GM12878 (cell line): ENCODE results near the gene FGD3. TPM values are rescaled to one million over a fixed set of nuclear protein-coding genes. Genes with fewer than 3 reads are reported as not detected.

Source experiments
- ATF7 ChIP-seq: fragments of 450-650 bp; IDR thresholded peaks from 2 replicates; pipeline ENCODE4 v1.6.1; 2016; ENCODE audit warnings: low read depth, mild to moderate bottlenecking
- IKZF1 ChIP-seq: fragments of 450-650 bp; conservative IDR thresholded peaks from 2 replicates; pipeline ENCODE4 v1.6.1; 2017; ENCODE audit warnings: antibody characterized with exemption, mild to moderate bottlenecking
- KAT2A ChIP-seq: conservative IDR thresholded peaks from 2 replicates; pipeline ENCODE4 v1.6.1; 2011; ENCODE audit warnings: low read depth, low read length; ENCODE audit not compliant: control insufficient read depth
- PAX5 ChIP-seq: IDR thresholded peaks from 2 replicates; pipeline ENCODE4 v1.6.1; 2011; ENCODE audit warnings: low read depth, low read length, borderline replicate concordance
- SIN3A ChIP-seq: IDR thresholded peaks from 2 replicates; pipeline ENCODE4 v1.6.1; 2012; ENCODE audit warnings: low read depth, low read length, improper control_type of control experiment
- polyA plus RNA-seq, 11 experiments: library from polyadenylated mRNA; depleted of rRNA in 4 of 11; unstranded in 6 of 11; stranded (reverse) in 5 of 11; fragments of >200 nt; fragmentation: Nextera tagmentation in 4 of 11; fragmentation: Illumina TruSeq in 1 of 11; extraction: Ambion mirVana in 4 of 11; extraction: Trizol in 1 of 11; gene quantifications; 1 replicate in 1 of 11; 2 replicates in 10 of 11; pipeline versions ENCODE4 v1.2.1 to v1.2.3, GENCODE V29; 2011 to 2016; ENCODE audit warnings: inconsistent platforms in 2 of 11, missing spikeins in 2 of 11, low read depth in 1 of 11
- total RNA-seq, 4 experiments: library from RNA; depleted of rRNA in 3 of 4; stranded (reverse); fragments of >200 nt in 3 of 4; fragmentation: Illumina TruSeq in 1 of 4; extraction: Trizol in 1 of 4; gene quantifications; 2 replicates each; pipeline versions ENCODE4 v1.2.1 to v1.2.3, GENCODE V29; 2013 to 2021
- TF ChIP-seq, protein P1 (sequence below): IDR thresholded peaks from 2 replicates; pipeline ENCODE4 v1.6.1; 2012; ENCODE audit warnings: improper control_type of control experiment, low read depth, low read length; ENCODE audit not compliant: insufficient replicate concordance
- TF ChIP-seq, protein P2 (sequence below): fragments of 450-650 bp; IDR thresholded peaks from 2 replicates; pipeline ENCODE4 v1.6.1; 2017; ENCODE audit warnings: mild to moderate bottlenecking, moderate library complexity

FGD3 gene
- total and polyA plus RNA-seq, 10 of the 15 experiments (the other 5 are each of a cell fraction or from before 2014, with no cell fraction given), result 0.26 to 18.1 (median 12.4) TPM

DNA sequence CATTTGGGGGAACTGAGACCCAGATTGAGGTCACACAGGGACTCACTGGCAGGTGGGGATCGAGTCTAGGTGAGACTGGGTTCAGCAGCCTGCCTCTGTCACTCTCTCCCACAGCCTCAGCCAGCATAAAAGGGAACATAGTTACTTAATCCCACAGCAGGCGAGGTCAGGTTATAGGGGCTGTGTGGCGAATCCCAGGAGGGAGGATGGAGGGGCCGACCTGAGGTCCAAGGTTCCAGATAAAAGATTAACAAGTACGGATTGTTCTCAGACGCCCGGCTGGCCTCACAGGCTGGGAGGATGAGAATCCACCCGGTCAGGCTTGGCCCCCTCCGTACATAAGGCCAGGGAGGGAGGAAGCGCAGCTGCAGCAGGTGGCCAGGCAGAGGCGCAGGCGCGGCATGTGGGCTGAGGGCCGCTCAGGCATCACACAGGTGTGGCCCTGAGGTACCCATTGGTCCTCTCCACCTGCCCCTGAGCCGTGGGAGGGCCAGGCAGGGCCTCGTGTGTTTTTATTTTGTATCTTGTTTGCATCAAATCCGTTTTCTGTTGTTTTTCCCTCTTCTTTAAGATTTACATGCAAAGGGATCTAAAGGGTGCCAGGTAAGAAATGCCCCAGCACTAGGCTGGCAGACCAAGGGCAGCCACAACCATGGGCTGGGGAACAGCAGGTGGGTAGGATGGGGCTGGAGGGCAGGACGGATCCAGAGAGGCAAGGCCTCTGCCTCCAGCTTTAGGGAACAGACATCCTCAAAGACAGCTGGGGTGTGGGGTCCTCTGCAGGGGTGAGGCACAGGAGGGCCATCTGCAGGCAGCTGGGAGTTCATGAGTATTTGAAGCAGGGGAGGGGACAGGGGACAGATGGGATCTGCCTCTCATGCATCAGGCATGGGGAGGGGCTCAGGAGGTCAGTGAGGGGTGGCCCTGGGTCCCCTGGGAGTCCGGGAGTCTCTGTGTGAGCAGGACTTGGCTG lies 114.8 kb downstream of the FGD3 start (continued):
- TF ChIP-seq, protein P1, sequence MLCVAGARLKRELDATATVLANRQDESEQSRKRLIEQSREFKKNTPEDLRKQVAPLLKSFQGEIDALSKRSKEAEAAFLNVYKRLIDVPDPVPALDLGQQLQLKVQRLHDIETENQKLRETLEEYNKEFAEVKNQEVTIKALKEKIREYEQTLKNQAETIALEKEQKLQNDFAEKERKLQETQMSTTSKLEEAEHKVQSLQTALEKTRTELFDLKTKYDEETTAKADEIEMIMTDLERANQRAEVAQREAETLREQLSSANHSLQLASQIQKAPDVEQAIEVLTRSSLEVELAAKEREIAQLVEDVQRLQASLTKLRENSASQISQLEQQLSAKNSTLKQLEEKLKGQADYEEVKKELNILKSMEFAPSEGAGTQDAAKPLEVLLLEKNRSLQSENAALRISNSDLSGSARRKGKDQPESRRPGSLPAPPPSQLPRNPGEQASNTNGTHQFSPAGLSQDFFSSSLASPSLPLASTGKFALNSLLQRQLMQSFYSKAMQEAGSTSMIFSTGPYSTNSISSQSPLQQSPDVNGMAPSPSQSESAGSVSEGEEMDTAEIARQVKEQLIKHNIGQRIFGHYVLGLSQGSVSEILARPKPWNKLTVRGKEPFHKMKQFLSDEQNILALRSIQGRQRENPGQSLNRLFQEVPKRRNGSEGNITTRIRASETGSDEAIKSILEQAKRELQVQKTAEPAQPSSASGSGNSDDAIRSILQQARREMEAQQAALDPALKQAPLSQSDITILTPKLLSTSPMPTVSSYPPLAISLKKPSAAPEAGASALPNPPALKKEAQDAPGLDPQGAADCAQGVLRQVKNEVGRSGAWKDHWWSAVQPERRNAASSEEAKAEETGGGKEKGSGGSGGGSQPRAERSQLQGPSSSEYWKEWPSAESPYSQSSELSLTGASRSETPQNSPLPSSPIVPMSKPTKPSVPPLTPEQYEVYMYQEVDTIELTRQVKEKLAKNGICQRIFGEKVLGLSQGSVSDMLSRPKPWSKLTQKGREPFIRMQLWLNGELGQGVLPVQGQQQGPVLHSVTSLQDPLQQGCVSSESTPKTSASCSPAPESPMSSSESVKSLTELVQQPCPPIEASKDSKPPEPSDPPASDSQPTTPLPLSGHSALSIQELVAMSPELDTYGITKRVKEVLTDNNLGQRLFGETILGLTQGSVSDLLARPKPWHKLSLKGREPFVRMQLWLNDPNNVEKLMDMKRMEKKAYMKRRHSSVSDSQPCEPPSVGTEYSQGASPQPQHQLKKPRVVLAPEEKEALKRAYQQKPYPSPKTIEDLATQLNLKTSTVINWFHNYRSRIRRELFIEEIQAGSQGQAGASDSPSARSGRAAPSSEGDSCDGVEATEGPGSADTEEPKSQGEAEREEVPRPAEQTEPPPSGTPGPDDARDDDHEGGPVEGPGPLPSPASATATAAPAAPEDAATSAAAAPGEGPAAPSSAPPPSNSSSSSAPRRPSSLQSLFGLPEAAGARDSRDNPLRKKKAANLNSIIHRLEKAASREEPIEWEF, result no peak
- TF ChIP-seq SIN3A (0 out of 2 replicates have a peak, but pooled peaks have one; percentile 14), KAT2A (no peak), ATF7 (no peak), IKZF1 (0 out of 2 replicates have a peak, but pooled peaks have one; percentile 22), PAX5 (no peak)
- TF ChIP-seq, protein P2, sequence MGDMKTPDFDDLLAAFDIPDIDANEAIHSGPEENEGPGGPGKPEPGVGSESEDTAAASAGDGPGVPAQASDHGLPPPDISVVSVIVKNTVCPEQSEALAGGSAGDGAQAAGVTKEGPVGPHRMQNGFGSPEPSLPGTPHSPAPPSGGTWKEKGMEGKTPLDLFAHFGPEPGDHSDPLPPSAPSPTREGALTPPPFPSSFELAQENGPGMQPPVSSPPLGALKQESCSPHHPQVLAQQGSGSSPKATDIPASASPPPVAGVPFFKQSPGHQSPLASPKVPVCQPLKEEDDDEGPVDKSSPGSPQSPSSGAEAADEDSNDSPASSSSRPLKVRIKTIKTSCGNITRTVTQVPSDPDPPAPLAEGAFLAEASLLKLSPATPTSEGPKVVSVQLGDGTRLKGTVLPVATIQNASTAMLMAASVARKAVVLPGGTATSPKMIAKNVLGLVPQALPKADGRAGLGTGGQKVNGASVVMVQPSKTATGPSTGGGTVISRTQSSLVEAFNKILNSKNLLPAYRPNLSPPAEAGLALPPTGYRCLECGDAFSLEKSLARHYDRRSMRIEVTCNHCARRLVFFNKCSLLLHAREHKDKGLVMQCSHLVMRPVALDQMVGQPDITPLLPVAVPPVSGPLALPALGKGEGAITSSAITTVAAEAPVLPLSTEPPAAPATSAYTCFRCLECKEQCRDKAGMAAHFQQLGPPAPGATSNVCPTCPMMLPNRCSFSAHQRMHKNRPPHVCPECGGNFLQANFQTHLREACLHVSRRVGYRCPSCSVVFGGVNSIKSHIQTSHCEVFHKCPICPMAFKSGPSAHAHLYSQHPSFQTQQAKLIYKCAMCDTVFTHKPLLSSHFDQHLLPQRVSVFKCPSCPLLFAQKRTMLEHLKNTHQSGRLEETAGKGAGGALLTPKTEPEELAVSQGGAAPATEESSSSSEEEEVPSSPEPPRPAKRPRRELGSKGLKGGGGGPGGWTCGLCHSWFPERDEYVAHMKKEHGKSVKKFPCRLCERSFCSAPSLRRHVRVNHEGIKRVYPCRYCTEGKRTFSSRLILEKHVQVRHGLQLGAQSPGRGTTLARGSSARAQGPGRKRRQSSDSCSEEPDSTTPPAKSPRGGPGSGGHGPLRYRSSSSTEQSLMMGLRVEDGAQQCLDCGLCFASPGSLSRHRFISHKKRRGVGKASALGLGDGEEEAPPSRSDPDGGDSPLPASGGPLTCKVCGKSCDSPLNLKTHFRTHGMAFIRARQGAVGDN, result peak; percentile 76
